ENCODE data around the gene SNX18.

GRCh38 chr5:54553659-54554207, 36.2 kb downstream of the SNX18 start:
- TF ChIP-seq SMC3 (conservative IDR thresholded peaks at IDR 0.05; ENCODE audit: poor library complexity) (no peak), CTCF (IDR thresholded peaks at IDR 0.05; ENCODE audit: poor library complexity, severe bottlenecking) (no peak), EZH2 (IDR thresholded peaks at IDR 0.05; ENCODE audit: borderline replicate concordance, insufficient read depth, low read length, poor library complexity, severe bottlenecking) (no peak), REST (IDR thresholded peaks at IDR 0.05; ENCODE audit: borderline replicate concordance) (no peak), EP300 (conservative IDR thresholded peaks at IDR 0.05; ENCODE audit: poor library complexity, severe bottlenecking) (no peak), RAD21 (conservative IDR thresholded peaks at IDR 0.05) (no peak), MXI1 (conservative IDR thresholded peaks at IDR 0.05; ENCODE audit: poor library complexity, severe bottlenecking) (no peak), POLR2AphosphoS5 (IDR thresholded peaks at IDR 0.05) (no peak)
